DMS153 treated with DMSO at 0.1 percent for 48 hours (cell line): ENCODE results near the gene MYH14.
"Not testable (repeated sequence)": the region's sequence is repeated elsewhere in the genome, so short reads cannot be mapped to it uniquely, and the experiment has no call there.

Experiments used
- DNase-seq: peaks from one replicate; lab custom pipeline; 2025; ENCODE audit not compliant: unreplicated experiment; lab: John Stamatoyannopoulos, UW

Gene MYH14

DNA sequence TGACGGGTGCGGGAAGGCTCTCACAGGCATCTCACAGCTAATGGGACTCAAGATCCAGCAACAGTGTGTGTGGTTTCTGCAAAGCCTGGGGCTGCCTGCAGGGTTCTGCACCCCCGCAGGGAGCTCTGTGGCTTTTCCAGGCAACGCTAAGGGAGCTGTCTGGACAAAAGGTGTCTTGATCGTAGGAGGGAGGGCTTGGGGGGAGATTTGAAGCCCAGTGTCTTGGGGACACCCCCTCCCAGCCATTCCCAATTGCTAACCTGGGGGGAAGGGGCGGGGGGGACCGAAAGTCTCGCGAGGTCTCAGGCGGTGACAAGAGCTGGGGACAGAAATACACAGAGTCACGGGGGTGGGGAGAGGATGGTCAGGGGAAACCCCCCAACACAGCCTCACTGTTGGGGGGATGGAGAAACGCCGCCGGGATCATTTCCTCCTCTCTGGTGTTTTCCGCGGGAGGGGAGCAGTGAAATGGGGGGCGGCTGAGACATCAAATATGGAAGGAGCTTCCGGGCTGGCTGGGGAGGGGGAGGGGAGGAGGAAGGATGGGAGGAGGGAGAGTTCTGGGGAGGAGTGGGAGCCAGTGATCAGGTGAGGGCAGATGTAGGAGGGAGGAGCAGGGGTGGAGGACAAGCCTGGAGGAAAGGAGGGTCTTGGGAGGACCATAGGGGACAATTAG is 112.5 kb downstream of the MYH14 start:
- DNase-seq = peak; percentile 49

DNA sequence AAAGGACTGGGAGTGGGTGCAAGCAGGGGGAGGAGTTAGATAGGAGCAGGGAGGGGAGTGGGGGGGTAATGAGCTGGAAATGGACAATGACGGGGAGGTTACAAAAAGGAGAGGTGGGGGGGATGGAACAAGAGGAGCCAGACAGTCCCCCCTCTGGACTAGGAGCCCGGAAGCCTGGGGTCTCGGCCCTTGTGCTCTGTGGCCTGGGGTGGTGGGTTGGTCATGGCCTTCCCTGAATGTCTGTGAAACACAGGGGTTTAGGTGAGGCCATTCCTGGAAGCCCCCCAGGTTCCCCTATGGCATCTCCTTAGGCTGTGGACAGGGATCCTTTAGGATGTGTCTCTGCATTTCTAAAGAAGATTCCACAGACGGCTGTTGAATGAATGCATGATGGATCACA is 113.7 kb downstream of the MYH14 start:
- DNase-seq = no peak

DNA sequence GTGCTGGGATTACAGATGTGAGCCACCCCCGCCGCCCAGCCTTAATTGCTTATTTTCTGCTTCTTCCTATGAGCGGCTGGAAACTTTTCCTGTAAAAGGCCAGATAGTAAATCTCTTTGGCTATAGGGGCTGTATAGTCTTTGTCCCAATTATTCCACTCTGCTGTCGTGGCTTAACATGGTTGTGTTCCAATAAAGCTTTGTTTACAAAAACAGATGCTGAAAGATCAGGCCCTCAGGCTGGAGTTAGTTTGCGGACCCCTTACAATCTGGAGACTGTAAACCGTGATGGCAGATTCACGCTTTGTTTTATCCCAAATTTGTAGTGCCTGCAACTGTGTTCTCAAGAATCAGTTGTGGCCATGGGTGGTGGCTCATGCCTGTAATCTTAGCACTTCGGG is 115.0 kb downstream of the MYH14 start:
- DNase-seq = no peak

DNA sequence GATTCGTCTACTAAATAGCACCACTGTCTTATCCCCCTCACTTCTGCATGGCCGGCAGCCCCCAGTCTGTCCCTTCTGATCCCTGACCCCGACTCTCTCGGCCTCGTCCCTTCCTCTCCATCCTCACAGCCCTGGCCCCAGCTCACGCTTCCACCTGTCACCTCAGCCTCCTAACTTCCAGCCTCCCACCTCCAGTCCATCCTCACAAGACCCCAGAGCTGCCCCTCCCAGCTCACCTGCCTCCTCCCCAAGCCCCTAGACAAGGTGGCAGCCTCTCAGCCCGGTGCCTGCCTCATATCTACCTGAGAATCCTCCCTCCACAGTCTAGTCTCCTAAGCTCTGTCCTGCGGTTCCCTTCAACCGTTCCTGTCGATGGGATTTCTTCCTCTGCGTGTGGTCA is 115.7 kb downstream of the MYH14 start:
- no peak for DNase-seq

DNA sequence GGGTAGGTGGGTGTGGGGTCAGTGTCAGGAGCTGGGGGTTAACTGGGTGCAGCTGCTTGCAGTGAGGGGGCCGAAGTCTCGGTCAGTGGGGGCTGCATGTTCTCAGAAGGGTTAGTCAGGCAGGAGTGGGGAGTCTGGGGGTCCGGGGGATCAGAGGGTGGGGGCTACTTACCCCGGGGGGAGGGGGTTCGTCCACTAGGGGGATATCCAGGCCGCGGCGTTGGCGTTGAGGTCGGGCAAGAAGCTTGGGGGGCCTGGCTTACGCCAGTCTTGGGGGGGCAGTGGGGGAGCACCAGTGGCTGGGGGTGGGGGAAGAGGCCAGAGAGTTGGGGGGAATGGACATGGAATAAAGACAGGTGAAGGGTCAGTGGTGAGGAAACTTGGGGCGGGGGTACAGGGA is 116.6 kb downstream of the MYH14 start:
- DNase-seq = no peak

DNA sequence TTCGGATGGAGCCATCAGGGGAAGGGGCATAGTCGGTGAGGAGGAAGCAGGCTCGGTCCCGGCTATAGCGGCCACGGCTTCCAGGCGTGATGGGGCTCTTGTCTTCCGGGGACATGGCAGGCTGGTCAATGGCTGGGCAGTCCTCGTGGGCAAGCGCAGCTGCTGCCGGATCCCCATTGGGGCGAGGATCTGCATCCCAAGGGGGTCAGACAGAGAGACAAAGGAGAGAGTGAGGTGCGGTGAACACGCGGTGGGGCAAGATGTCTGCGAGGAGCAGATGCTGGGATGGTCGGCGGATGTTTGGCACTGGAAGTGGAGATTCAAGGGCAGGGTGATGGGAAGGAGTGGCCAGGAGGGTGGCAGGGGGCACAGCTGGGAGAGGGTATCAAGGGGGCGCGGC is 117.2 kb downstream of the MYH14 start:
- no peak for DNase-seq

DNA sequence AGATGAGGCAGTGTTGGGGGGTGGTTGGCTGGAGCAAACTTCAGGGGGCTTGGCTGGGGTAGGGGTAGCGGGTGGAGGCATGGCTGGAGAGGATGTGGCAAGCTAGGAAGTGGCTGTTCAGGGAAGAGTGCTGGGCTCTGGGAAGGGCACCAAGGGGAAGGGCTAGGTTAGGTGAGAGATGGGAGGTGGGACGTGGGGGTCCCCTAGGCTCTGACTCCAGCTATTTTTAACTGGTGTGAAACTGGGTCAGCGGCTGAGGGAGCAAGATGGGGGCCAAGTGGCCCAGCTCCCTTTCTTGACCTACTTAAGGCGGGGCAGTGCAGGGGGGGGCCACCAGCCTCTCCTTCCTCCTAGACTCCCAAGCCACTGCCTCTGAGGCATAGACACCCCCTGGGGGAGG is 118.4 kb downstream of the MYH14 start:
- no peak for DNase-seq

DNA sequence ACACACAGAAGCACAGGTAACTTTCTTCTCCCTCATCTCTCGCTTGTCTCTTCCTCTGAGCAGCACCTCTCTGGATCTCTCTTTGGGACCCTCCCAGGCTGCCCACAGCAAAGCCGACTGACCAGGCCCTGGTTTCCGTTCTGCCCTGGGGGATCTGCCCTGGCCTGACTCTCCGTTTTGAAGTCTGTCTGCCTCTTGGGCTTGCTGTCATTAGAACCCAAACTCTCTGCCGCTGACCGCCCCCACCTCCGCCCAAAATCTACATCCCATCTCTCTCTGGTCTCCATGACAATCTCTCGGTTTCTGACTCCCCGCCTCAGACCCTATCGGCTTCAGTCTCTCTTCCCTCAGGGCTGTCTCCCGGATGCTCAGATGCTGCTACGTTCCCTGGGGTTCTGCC is 118.8 kb downstream of the MYH14 start:
- no peak for DNase-seq

DNA sequence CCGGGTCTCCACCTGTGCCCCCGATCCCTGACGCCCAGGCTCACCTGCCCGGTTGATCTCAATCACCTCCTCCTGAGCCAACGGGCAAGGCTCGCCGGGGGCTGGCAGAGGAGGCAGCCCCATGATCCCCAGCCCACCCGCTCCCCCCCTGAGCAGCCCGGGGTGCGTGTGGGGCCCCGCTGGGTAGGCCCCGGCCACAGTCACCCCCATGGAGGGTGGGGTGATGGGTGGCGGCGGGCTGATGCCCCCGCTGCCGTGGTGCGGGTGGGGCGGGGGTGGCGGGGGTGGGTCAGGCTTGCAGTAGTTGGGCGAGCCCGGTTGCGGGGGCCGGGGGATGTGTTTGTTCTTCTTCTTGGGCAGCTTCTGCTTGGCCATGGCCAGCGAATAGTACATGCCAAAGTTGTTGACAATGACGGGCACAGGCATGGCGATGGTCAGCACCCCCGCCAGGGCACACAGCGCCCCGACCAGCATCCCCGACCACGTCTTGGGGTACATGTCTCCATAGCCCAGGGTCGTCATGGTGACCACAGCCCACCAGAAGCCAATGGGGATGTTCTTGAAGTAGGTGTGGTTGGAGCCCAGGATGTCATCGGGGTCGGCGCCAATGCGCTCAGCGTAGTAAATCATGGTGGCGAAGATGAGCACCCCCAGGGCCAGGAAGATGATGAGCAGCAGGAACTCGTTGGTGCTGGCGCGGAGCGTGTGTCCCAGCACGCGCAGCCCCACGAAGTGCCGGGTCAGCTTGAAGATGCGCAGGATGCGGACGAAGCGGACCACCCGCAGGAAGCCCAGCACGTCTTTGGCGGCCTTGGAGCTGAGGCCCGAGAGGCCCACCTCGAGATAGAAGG is 119.7 kb downstream of the MYH14 start:
- no peak for DNase-seq

DNA sequence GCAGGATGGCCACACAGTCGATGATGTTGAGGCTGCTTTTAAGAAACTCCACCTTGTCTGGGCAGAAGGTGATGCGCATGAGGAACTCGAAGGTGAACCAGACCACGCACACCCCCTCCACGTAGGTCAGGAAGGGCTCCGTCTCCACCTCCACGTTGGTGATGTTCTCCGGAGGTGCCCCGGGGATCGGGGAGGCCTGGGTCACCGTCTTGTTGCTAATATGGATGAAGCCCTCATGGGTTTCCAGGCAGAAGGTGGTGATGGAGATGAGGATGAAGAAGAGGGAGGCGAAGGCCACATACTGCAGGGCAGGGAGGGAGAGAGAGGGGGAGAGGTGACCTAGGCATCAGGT is 120.3 kb downstream of the MYH14 start:
- no peak for DNase-seq

DNA sequence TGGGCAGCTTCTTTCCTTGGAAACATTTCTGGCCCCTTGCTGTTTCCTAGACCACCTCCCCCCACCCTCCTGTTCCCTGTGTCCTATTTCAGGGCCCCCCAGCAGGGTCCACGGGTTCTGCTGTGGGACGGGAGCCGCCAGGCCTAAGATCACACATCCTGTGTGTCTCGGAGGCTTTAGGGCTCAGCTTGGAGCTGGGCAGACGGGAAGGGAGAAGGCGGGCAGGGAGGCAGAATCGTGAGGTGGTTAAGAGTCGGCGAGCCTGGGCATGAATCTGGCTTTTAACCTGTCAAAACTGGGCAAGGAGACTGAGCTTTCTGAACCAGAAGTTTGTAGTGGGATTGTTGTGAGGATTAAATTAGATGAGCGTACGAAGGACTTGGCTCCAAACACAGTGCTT is 120.9 kb downstream of the MYH14 start:
- no peak for DNase-seq

DNA sequence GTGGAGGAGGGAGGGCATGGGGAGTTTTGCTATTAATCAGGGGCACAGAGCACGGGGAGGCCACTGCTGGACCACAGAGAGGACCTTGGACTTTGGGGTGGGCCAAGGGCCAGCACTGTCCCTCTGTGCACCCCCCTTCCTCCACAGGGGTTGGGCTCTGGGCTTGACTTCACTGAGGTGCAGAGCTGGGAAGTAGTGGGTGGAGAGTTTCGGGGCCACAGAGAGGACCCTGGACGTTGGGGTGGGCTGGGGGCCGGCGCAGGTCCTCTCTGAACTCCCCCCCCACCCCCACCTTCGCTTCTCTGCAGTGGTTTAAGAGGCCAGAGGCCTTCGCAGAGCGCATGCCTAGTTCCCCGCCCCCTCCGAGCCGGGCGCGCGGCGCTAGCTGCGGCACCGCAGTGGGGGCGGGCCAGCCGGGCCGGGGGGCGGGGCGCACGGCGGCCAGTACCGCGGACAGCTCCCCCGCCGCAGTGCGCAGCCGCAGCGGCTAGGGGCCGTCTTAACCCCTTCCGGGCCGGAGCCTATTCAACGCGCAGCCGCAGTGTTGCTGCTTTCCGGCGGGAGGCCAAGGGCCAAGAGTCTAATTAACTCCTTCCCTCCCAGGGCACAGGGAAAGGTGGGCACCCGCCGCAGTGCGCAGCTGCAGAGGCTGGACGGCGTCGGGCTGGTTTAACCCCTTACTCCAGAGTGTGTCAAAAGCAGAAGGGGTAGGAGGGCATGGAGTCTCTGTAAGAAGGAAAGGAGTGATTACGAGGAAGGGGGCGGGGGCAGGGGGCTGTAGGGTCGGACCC is 122.1 kb downstream of the MYH14 start:
- DNase-seq = peak; percentile 91

DNA sequence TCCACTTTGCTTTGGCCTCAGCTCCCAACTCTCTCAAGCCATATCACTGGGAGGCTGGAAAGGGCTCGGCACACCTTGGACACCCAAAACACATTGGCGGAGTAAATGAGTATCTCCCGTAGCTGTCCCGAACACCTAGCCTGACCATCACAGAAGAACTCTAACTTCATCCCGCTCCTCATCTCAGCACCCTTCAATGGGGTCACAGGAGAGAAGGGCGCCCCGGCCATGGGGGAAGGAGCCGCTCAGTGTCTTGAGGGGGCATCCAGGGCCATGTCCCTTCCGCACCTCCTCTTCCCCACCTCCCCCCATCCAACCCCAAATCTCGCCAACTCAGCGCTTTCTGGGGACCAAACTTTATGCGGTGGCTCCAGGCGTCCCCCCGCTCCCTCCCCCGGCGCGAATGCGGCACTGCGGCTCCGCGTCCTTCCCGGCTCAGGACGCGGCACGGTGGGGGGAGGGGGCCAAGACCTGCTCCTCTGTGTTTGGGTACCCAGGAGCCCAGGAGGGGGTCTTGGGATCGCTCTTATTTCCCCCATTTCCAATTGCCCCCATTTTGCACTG is 122.8 kb downstream of the MYH14 start:
- DNase-seq = no peak

DNA sequence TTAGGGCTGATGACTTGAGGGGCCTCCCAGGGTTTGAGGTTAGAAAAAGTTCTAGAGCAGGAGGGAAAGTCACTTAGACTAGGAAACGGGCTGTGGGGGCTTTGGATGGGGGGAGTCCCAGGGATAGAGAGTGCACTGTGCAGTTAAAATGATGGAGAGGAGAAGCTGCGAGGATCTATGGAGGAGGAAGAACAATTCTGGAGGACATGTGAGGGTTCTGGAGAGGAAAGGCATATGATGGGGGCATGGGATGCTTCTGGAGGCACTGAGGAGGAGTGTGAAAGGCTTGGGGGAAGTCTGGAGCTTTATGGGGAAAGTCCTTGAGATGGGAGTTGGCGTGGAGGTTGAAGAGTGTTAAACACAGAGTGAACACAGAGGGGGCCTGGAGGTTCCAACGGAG is 123.6 kb downstream of the MYH14 start:
- no peak for DNase-seq

DNA sequence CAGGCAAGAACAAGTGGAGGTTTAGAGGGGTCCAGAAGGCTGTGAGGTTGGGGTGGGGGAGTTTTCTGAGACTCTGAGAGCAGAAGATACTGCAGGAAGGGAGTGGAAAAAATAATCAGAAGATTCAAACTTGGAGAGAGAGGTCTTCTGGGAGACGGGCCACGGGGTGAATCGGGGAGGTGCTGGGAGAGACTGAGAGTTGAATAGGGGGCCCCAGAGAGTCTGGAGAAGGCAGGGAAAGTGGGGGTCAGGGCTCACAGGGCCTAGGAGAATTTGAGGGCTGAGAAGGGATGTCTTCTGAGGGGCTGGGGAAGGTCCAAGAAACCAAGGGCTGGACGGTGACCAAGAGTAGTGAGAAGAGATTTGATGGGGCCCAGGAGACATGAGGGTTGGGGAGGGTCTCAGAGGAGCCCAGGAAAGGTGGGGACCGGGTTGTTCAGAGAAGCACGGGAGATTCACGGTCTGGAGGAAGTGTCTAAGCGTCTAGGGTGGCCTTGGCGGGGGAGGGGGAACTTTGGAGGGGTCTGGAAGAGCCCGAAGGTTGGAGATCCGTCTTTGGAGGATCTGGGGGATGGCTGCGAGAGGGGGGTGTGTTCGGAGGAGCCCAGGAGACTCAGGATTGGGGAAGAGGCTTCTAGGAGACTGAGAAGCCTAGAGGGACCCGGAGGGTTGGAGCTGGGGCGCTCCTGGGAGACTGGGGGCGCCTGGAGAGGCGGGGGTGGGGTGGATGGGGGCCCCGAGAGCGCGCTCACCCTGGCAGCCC is 124.2 kb downstream of the MYH14 start:
- DNase-seq = no peak

DNA sequence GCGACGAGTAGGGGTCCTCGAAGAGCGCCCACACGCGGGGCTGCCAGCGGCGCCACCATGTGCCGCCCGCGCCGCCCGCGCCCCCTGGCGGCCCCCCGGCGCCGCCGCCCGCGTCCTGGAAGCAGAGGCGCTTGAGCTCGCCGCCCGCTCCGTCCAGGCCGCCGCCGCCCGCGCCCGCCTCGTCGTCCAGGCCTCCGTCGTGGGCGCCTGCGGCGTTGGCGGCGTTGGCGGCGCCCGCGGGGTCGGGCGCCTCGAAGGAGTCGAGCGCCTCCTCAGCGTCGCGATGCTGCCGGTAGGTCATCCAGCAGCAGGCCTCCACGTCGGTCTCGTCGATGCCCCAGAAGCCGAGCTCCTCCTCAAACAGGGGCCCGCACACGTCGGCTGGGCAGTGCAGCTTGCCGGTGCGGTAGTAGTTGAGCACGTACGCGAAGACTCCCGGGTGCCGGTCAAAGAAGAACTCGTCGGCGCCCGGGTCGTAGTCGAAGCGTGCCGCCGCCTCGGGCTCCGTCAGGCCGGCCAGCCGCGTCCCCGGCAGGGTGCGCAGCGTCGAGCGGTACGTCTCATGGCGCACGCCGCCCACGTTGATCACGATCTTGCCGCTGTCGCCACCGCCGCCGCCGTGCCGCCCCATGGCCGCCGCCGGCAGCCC is 124.9 kb downstream of the MYH14 start:
- DNase-seq = no peak

DNA sequence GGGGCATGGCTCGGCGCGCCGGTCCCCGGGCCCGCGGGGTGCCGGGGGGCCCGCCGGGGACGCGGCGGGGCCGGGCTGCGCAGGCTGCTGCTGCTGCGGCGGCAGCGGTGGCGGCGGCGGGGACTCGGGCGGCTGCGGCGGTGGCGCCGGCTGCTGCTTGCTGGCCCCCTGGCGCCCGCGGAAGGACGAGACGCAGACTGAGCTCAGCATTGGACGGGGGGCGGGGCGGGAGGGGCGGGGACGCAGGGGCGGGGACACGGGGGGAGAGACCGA is 125.4 kb downstream of the MYH14 start:
- DNase-seq = no peak

DNA sequence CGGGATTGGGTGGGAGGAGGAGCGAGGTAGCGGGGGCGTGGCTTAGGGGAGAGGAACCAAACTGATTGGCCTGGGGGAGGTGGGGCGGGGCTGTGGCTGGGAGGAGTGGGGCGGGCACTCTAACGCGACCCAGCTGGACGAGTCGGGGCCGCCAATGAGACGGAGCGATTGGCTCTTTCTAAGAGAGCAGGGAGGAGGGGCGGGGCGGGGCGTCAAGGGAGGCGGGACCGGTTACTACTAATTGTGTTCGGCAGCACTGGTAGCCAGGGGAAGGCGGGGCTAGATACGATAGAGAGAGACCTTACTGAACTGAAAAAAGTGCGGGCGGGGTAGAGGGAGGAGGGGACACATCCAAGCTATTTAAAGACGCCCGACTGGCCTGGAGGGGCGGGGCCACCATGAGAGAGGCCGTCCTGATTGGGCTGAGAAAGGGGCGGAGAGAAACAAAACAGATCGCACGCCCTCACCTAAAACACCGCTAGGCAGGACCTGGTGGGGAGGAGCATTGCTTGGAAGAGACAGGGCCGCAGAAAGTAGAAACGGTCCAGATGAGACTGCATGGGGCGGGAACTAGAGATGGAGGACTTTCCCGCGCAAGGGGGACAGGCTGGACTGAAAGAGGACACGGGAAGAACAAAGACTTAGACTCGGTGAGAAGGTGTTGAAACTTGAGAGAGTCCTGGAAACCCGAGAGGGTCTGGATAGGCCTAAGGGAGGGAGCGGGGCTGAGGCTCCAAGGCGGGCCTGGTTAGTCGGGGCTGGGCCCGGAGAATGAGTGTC is 125.9 kb downstream of the MYH14 start, which contains the start of gene KCNC3:
KCNC3 (minus strand) TSS at position 232 of the 780 bp plus-strand sequence. CDS start 295 bp downstream, outside the sequence.
- peak; percentile 99 for DNase-seq

DNA sequence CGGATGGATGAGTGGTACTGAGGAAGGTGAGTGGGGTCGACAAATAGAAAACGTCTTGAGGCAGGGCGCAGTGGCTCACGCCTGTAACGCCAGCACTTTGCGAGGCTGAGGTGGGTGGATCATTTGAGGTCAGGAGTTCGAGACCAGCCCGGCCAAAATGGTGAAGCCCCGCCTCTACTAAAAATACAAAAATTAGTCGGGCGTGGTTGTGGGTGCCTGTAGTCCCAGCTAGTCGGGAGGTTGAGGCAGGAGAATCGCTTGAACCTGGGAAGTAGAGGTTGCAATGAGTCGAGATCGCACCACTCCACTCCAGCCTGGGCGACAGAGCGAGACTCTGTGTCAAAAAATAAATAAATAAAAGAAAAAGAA is 126.5 kb downstream of the MYH14 start:
- DNase-seq = not testable (repeated sequence)
